Left ventricle myocardium inferior (tissue), 1 donor: ENCODE results near the gene CSE1L. TPM values are rescaled to one million over a fixed set of nuclear protein-coding genes. Genes with fewer than 3 reads are reported as not detected.

Experiments used
- DNase-seq: peaks from one replicate; pipeline ENCODE4 v3.0.0-alpha.2; 2020
- H3K27ac ChIP-seq: fragments of 200-600 bp; replicated peaks from 2 replicates; pipeline ENCODE4 v1.8.0; 2021
- H3K27me3 ChIP-seq: fragments of 200-600 bp; 2 replicates; pipeline ENCODE4 v1.8.0; 2021; ENCODE audit warnings: low read depth
- H3K36me3 ChIP-seq: fragments of 200-600 bp; 2 replicates; pipeline ENCODE4 v1.8.0; 2021
- H3K4me1 ChIP-seq: fragments of 200-600 bp; 2 replicates; pipeline ENCODE4 v1.8.0; 2021
- H3K4me3 ChIP-seq: fragments of 200-600 bp; 2 replicates; pipeline ENCODE4 v1.8.0; 2021; ENCODE audit warnings: mild to moderate bottlenecking, moderate library complexity
- H3K9me3 ChIP-seq: fragments of 200-600 bp; replicated peaks from 2 replicates; pipeline ENCODE4 v1.8.0; 2021
- intact Hi-C: fragments of 100-400 bp; cut with micrococcal nuclease; formaldehyde crosslinking; loops from one replicate; pipeline ENCODE4 v1.11.0; 2022
- total RNA-seq: library from RNA; stranded (reverse); fragmentation: NEBNext Ultra II Directional; extraction: Animal tissue kit (Norgen Biotek cat#: 25700); gene quantifications from one replicate; pipeline ENCODE4 v1.2.1, GENCODE V29; 2021
- TF ChIP-seq, protein P1 (sequence below): fragments of 200-600 bp; IDR thresholded peaks from 2 replicates; pipeline ENCODE4 v1.8.0; 2021; ENCODE audit warnings: antibody characterized with exemption, mild to moderate bottlenecking, borderline replicate concordance
- donor health status: DM: no; HTN: yes; CAD: no; lungs with severe emphysema.

Gene CSE1L
- total RNA-seq, 1 donor from 2014 or later = 38.2 TPM

DNA sequence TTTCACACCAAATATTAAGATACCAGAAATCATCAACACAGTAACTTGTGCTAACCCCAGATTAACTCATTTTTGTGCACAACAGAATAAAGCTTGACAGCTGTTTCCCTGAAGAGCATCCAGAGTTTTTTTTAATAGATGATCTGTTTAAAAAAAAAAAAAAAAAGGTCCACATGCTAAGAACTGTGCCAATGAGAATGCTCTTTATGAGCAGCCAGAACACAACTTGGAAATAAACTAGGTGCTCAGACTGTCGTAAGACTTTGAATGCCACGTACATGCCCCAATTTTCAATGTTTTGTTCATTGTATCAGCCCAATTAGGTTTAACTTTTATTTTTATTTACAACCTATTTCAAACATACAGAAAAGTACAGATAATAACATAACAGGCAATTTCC lies 94.7 kb downstream of the CSE1L start:
- no peak for DNase-seq
- H3K4me3 ChIP-seq = no peak overlapping the region
- H3K27ac ChIP-seq = no peak overlapping the region
- H3K9me3 ChIP-seq = no peaks in the 10 kb centered on the region
- no peaks in the 10 kb centered on the region for H3K4me1 ChIP-seq
- H3K36me3 ChIP-seq = peaks cover 19% of the 10 kb centered on the region
- no peaks in the 10 kb centered on the region for H3K27me3 ChIP-seq
- intact Hi-C loops = no loop called here
- TF ChIP-seq, protein P1, sequence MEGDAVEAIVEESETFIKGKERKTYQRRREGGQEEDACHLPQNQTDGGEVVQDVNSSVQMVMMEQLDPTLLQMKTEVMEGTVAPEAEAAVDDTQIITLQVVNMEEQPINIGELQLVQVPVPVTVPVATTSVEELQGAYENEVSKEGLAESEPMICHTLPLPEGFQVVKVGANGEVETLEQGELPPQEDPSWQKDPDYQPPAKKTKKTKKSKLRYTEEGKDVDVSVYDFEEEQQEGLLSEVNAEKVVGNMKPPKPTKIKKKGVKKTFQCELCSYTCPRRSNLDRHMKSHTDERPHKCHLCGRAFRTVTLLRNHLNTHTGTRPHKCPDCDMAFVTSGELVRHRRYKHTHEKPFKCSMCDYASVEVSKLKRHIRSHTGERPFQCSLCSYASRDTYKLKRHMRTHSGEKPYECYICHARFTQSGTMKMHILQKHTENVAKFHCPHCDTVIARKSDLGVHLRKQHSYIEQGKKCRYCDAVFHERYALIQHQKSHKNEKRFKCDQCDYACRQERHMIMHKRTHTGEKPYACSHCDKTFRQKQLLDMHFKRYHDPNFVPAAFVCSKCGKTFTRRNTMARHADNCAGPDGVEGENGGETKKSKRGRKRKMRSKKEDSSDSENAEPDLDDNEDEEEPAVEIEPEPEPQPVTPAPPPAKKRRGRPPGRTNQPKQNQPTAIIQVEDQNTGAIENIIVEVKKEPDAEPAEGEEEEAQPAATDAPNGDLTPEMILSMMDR = no peak

Other genes starting within 250 kb of the CSE1L start
- 11.2 TPM for gene PREX1, start 218.3 kb upstream of the CSE1L start, total RNA-seq
- 45.1 TPM for gene ARFGEF2, start 124.6 kb upstream of the CSE1L start, total RNA-seq
- 63.4 TPM for gene STAU1, start 142.0 kb downstream of the CSE1L start, total RNA-seq
- 14.6 TPM for gene DDX27, start 173.1 kb downstream of the CSE1L start, total RNA-seq
- gene ZNFX1, start 231.7 kb downstream of the CSE1L start, total RNA-seq = 22.2 TPM